A673 (cell line): ENCODE measurements around the gene NQO1. TPM values are rescaled to one million over a fixed set of nuclear protein-coding genes. Genes with fewer than 3 reads are reported as not detected.

Experiments
- BruUV-seq: library from RNA; stranded (reverse); fragments of 400-500 nt; replicated peaks from 2 replicates; lab custom pipeline; 2021; lab: Mats Ljungman, UMichigan
- CTCF ChIA-PET: fragments of 300-600 bp; sonication (Branson Sonifier 250); formaldehyde crosslinking; loops from one replicate; lab custom pipeline; 2022; ENCODE audit warnings: antibody characterized with exemption; lab: Charles Lee
- POLR2A ChIA-PET: fragments of 300-600 bp; sonication (Branson Sonifier 250); formaldehyde crosslinking; loops from one replicate; lab custom pipeline; 2022; ENCODE audit warnings: antibody characterized with exemption; ENCODE audit not compliant: low non-redundant PET; lab: Charles Lee
- DNase-seq: peaks from one replicate; pipeline ENCODE4 v3.0.0-alpha.2; 2015; ENCODE audit warnings: low spot score
- H3K27ac ChIP-seq: fragments of 200-600 bp; sonication (generic); 2 replicates; pipeline ENCODE4 v1.5.1; 2016; ENCODE audit warnings: mixed run types, low read depth, mild to moderate bottlenecking, mixed read lengths, antibody characterized with exemption, low read length; ENCODE audit not compliant: poor library complexity, severe bottlenecking
- H3K27me3 ChIP-seq: fragments of 200-600 bp; sonication (generic); replicated peaks from 2 replicates; pipeline ENCODE4 v1.6.1; 2017; ENCODE audit warnings: mixed run types, low read depth, mild to moderate bottlenecking, mixed read lengths, antibody characterized with exemption, low read length; ENCODE audit not compliant: insufficient read depth, poor library complexity
- H3K36me3 ChIP-seq: fragments of 200-600 bp; sonication (generic); 2 replicates; pipeline ENCODE4 v1.6.1; 2016; ENCODE audit warnings: mixed run types, mild to moderate bottlenecking, mixed read lengths, antibody characterized with exemption, low read length; ENCODE audit not compliant: insufficient read depth, poor library complexity, severe bottlenecking
- H3K4me1 ChIP-seq: fragments of 200-600 bp; sonication (generic); 2 replicates; pipeline ENCODE4 v1.6.1; 2017; ENCODE audit warnings: mixed run types, mild to moderate bottlenecking, mixed read lengths, antibody characterized with exemption, low read length; ENCODE audit not compliant: insufficient read depth, poor library complexity, severe bottlenecking
- H3K4me3 ChIP-seq: fragments of 200-600 bp; sonication (generic); 2 replicates; pipeline ENCODE4 v1.5.1; 2016; ENCODE audit warnings: low read depth, mixed run types, mild to moderate bottlenecking, mixed read lengths, low read length; ENCODE audit not compliant: poor library complexity, severe bottlenecking
- H3K9me3 ChIP-seq: fragments of 200-600 bp; sonication (generic); 2 replicates; pipeline ENCODE4 v1.6.1; 2016; ENCODE audit warnings: mixed run types, low read depth, mild to moderate bottlenecking, mixed read lengths, antibody characterized with exemption, low read length; ENCODE audit not compliant: poor library complexity, severe bottlenecking
- EZH2 ChIP-seq: fragments of 200-600 bp; sonication (generic); IDR thresholded peaks from 2 replicates; pipeline ENCODE4 v1.6.1; 2017; ENCODE audit warnings: borderline replicate concordance, low read depth, mild to moderate bottlenecking, mixed read lengths, antibody characterized with exemption, low read length; ENCODE audit not compliant: poor library complexity, severe bottlenecking
- intact Hi-C: fragments of 100-400 bp; cut with micrococcal nuclease; formaldehyde crosslinking; loops from one replicate; pipeline ENCODE4 v1.10.0; 2022; ENCODE audit not compliant: unreplicated experiment
- total RNA-seq: library from RNA; stranded (reverse); gene quantifications from 2 replicates; pipeline ENCODE4 v1.2.3, GENCODE V29; 2021
- TF ChIP-seq, protein P1 (sequence below): fragments of 300-800, 200-600 bp; sonication (generic); conservative IDR thresholded peaks from 2 replicates; pipeline ENCODE4 v1.5.1; 2017; ENCODE audit warnings: low read depth, mild to moderate bottlenecking, antibody characterized with exemption, low read length, moderate library complexity, mixed read lengths

NQO1 gene
- total RNA-seq, 1 experiment from 2014 or later = 61.7 TPM

DNA sequence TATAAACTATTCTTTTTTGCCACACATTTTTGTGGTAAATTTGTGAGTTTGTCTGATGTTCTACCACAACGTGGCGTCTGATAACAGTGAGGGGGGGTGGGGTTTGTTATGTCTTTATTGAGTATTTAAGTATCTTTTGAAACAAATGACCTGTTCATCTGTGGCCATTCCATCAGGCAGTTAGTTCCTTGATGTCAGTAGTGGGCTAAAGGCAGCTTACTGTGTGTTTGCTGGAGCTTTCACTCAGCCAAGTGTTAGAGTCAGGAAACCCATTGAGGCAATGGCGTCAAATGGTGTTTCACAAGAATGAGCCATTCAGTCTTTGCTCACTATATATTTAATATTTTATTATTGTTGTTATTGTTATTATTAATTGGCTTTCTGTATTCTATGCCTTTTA lies 28.0 kb downstream of the NQO1 start:
- H3K36me3 ChIP-seq = peaks cover 32% of the 10 kb centered on the region
- CTCF ChIA-PET = no interaction called here
- DNase-seq = no peak
- no peak overlapping the region for H3K27ac ChIP-seq
- no TSS peak for BruUV-seq
- TF ChIP-seq, protein P1, sequence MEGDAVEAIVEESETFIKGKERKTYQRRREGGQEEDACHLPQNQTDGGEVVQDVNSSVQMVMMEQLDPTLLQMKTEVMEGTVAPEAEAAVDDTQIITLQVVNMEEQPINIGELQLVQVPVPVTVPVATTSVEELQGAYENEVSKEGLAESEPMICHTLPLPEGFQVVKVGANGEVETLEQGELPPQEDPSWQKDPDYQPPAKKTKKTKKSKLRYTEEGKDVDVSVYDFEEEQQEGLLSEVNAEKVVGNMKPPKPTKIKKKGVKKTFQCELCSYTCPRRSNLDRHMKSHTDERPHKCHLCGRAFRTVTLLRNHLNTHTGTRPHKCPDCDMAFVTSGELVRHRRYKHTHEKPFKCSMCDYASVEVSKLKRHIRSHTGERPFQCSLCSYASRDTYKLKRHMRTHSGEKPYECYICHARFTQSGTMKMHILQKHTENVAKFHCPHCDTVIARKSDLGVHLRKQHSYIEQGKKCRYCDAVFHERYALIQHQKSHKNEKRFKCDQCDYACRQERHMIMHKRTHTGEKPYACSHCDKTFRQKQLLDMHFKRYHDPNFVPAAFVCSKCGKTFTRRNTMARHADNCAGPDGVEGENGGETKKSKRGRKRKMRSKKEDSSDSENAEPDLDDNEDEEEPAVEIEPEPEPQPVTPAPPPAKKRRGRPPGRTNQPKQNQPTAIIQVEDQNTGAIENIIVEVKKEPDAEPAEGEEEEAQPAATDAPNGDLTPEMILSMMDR = no peak
- no peak for TF ChIP-seq EZH2
- no peaks in the 10 kb centered on the region for H3K4me1 ChIP-seq
- H3K27me3 ChIP-seq = no peaks in the 10 kb centered on the region
- POLR2A ChIA-PET = interaction anchor here (0.8 kb wide), 1 partner anchor 20 kb away, joined by 6 read pairs; no protein-coding TSS in a partner anchor
- H3K9me3 ChIP-seq = no peaks in the 10 kb centered on the region
- intact Hi-C loops = no loop called here
- no peak overlapping the region for H3K4me3 ChIP-seq

DNA sequence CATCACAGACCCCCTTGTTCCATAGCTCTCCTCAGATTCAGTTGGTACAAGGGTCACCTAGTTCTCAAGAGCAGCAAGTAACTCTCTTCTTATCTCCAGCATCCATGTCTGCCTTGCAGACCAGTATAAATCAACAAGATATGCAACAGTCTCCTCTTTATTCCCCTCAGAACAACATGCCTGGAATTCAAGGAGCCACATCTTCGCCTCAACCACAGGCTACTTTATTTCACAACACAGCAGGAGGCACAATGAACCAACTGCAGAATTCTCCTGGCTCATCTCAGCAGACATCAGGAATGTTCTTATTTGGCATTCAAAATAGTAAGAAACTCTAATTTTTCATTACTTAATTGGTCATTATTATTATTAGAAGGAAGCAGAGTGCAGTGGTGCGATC lies 32.4 kb downstream of the NQO1 start:
- no peak overlapping the region for H3K27ac ChIP-seq
- no peak for DNase-seq
- intact Hi-C loops = no loop called here
- CTCF ChIA-PET = no interaction called here
- BruUV-seq = no TSS peak
- no peaks in the 10 kb centered on the region for H3K4me1 ChIP-seq
- no peak overlapping the region for H3K4me3 ChIP-seq
- peaks cover 50% of the 10 kb centered on the region for H3K36me3 ChIP-seq
- H3K27me3 ChIP-seq = no peaks in the 10 kb centered on the region
- TF ChIP-seq EZH2 = no peak
- TF ChIP-seq, protein P1 = no peak
- POLR2A ChIA-PET = no interaction called here
- no peaks in the 10 kb centered on the region for H3K9me3 ChIP-seq

DNA sequence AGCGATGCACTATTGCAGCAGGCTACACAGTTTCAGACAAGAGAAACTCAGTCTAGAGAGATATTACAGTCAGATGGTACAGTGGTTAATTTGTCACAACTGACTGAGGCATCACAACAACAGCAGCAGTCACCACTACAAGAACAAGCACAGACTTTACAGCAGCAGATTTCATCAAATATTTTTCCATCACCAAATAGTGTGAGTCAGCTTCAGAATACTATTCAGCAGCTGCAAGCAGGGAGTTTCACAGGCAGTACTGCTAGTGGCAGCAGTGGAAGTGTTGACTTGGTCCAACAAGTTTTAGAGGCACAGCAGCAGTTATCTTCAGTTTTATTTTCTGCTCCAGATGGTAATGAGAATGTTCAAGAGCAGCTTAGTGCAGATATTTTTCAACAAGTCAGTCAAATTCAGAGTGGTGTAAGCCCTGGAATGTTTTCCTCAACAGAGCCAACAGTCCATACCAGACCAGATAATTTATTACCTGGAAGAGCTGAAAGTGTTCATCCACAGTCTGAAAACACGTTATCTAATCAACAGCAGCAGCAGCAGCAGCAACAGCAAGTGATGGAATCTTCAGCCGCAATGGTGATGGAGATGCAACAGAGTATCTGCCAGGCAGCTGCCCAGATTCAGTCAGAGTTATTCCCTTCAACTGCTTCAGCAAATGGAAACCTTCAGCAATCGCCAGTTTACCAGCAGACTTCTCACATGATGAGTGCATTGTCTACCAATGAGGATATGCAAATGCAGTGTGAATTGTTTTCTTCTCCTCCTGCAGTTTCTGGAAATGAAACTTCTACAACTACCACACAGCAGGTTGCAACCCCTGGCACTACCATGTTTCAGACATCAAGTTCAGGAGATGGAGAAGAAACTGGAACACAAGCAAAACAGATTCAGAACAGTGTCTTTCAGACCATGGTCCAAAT lies 34.1 kb downstream of the NQO1 start:
- H3K27ac ChIP-seq = no peak overlapping the region
- BruUV-seq = no TSS peak
- H3K9me3 ChIP-seq = no peaks in the 10 kb centered on the region
- H3K36me3 ChIP-seq = peaks cover 48% of the 10 kb centered on the region
- no peak overlapping the region for H3K4me3 ChIP-seq
- no peaks in the 10 kb centered on the region for H3K4me1 ChIP-seq
- CTCF ChIA-PET = no interaction called here
- intact Hi-C loops = no loop called here
- TF ChIP-seq EZH2 = no peak
- TF ChIP-seq, protein P1 = no peak
- POLR2A ChIA-PET = no interaction called here
- no peak for DNase-seq
- no peaks in the 10 kb centered on the region for H3K27me3 ChIP-seq
